Gastroesophageal sphincter (tissue), 3 donors: ENCODE measurements around the gene GRIK1.

Experiments used
- POLR2A ChIP-seq, 2 donors: fragments of 450-650 bp; IDR thresholded peaks; one replicate each; pipeline ENCODE4 v1.6.1; 2017; ENCODE audit warnings: antibody characterized with exemption in 2 of 2, mild to moderate bottlenecking in 2 of 2, moderate library complexity in 1 of 2
- POLR2AphosphoS5 ChIP-seq: sonication (generic); formaldehyde crosslinking; IDR thresholded peaks from one replicate; pipeline ENCODE4 v1.6.1; 2017; ENCODE audit warnings: antibody characterized with exemption
- TF ChIP-seq, protein P1 (sequence below), 4 experiments: fragments of 200-600 bp in 2 of 4; fragments of 450-650 bp in 2 of 4; sonication (generic) in 1 of 4; IDR thresholded peaks; one replicate each; pipeline ENCODE4 v1.5.1; 2017 to 2019; ENCODE audit warnings: antibody characterized with exemption in 4 of 4, mild to moderate bottlenecking in 2 of 4, moderate library complexity in 2 of 4

DNA sequence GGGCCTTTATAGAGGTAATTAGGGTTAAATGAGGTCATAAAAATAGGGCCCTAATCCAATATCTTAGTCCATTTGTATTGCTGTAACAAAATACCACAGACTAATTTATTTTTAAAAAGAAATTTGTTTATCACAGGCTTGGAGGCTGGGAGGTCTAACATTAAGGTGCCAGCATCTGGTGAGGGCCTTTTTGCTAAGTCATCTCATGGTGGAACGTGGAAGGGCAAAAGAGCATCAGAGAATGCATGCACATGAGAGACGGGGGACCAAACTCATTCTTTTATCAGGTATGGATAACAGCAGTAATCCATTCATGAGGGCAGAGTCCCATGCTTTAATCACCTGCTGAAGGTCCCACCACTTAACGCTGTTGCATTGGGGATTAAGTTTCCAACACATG is 313.8 kb downstream of the GRIK1 start:
- TF ChIP-seq, protein P1, sequence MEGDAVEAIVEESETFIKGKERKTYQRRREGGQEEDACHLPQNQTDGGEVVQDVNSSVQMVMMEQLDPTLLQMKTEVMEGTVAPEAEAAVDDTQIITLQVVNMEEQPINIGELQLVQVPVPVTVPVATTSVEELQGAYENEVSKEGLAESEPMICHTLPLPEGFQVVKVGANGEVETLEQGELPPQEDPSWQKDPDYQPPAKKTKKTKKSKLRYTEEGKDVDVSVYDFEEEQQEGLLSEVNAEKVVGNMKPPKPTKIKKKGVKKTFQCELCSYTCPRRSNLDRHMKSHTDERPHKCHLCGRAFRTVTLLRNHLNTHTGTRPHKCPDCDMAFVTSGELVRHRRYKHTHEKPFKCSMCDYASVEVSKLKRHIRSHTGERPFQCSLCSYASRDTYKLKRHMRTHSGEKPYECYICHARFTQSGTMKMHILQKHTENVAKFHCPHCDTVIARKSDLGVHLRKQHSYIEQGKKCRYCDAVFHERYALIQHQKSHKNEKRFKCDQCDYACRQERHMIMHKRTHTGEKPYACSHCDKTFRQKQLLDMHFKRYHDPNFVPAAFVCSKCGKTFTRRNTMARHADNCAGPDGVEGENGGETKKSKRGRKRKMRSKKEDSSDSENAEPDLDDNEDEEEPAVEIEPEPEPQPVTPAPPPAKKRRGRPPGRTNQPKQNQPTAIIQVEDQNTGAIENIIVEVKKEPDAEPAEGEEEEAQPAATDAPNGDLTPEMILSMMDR (IDR thresholded peaks at IDR 0.05): no peak
- no peak for TF ChIP-seq POLR2A (IDR thresholded peaks at IDR 0.05)
- no peak for TF ChIP-seq POLR2AphosphoS5
